ENCODE measurements around the gene WASHC3.
A peak's percentile ranks its signal among the peaks of the same experiment; 100 is the strongest.
"Not testable (repeated sequence)": the region's sequence is repeated elsewhere in the genome, so short reads cannot be mapped to it uniquely, and the experiment has no call there.

Gene WASHC3

DNA sequence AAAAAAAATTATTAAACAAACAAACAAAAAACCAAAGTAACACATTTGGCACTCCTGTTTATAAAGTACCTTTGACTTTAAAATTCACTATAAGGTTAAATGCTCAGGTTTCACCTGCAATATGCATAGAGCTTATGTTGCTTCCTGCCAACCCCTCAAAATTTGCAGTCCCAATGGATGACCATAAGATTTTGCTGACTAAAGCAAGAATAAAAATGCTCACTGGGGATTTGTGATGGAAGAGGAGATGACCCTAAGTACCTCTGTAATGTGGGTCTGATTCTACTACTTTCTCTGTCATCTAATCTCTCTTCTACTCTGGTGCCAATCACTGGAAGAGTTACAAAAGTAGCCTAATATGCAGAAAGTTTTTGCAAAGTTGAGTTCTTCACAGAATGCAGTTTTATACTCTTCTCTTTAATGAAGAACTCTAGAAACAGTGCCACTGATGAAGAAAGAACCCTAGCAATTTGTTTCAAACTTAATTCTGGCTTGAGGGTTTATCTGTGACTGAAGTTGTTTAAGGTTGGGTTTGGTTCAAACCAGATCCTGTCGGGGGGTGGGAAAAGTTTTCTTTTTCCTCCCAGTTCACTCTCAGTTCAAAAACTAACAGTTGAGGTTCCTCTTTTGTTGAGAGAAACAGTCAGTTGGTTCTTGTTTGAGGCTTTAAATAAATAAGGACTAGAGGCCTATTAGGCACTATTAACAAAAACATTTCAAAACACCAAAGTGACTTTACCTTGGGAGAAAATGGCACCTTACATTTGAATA lies 10.9 kb downstream of the WASHC3 start:
- no peak for DNase-seq

DNA sequence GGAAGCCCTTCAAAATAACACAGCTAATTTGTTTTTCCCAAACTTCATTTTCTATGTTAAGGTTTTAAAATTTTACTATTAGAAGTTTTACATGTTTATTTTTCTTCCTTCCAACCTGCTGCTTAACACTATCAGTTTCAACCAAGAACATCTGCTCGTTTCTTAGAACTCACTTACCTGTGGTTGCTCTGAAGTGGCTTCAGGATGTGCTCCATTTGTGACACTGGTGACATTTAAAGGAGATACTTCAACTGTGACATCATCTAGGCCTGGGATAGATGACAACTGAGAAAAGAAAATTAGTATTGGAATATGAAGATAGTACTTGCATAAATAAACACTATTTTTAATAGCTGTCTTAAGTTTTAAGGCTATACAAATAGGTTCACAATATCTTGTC lies 17.9 kb downstream of the WASHC3 start:
- peak in 3 of 6 experiments; percentile 35 to 44 (median 36) for DNase-seq

DNA sequence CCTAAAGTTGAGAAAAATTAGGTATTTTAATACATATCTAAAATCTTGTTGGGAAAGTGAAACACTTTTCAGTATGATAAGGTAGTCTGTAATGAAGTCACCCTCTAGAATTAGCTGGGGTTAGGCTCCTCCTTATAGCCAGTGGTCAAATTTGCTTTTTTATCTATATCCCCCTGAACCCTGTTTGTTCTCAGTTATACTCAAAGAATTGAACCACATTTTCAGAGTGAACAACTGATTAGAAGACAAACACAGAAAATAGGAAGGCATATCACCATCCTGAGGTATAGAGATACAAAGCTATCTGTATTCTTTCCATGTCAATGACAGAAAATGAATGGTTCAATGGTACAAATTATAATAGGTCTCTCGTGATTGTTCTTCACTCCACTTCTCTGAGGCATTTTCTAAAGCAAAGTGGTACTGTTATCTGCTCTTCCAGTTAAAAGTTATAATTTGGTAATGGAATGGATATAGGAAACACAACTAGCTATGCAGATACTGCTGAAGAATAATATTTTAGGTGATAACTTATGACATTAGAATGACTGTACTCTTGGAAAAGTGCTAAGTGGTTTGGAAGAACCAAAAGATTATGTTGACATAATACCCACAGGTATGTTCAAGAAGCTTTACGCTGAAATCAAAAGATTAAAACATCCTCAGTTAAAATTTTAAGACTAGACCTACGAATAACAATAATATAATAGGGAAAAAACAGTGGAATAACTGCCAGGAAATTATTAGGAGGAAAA lies 27.6 kb downstream of the WASHC3 start:
- no peak for DNase-seq

DNA sequence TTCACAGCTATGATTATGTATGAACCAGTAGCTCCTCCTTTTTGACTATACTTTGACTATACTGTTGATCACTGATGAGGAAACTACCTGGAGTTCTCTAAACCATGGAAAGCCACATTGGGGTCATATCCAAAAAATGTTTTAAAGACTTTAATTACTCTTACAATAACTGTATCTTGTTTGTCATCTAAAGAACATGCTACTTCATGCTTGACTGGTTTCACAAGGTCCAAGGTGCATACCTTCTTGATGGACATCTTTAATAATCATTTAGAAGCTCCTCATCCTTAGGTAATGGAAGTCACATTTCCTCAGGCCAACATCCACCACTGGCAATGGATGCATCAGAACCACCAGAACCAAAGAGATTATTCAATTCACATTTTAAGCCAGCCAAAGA lies 29.9 kb downstream of the WASHC3 start:
- DNase-seq: no peak

DNA sequence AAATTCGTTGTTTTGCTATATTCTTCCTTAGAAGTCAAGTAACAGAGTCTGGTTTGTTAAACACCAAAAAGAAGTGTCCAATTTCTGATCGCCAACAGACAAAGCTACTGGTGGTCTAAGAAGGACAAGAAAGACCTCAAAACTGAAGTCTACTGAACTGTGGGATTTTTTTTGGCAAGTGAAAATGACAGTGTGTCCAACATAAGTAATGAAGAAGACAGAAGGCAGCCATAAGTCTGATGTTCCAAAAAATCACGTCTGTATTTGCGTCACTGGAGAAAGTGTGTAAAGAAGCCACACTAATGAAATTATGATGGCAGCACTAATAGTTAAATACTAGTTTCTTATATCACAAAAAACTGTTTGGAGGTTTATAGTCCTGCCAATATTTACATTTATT lies 32.6 kb downstream of the WASHC3 start:
- DNase-seq: no peak

DNA sequence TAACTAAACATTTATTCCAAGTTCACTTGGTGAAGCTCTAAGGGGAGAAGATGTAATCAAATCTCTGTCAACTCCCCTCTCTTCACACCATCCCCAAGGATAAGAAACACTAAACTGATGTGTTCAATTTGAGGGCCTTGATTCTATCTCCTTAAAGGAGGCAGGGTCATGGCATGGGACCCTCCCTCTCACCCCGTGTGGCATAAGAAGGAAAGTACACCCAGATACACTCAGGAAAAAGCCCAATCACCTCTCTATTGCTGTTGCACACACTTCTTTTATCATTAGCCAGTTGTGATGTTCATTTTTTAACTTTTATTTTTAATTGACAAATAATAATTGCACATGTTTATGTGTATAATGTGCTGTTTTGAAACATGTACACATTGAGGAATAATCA lies 35.1 kb downstream of the WASHC3 start:
- no peak for DNase-seq

DNA sequence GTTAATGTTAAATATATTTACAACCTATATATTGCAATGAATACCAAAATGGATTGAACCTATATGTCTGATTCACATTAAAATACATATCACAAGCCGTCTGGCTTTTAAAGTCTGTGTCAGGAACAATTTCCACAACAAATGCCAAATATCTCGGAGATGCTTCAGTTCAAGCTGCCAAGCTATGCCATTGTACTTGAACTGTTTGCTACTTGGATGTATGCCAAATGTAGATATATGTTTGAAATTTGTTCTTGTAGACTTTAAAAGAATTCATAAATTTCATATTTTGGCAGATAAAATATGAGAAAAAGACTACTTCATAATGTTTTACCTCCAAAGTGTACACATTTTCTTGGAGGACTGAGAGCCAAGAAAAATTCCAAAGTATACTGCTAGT lies 37.0 kb downstream of the WASHC3 start:
- DNase-seq: no peak

DNA sequence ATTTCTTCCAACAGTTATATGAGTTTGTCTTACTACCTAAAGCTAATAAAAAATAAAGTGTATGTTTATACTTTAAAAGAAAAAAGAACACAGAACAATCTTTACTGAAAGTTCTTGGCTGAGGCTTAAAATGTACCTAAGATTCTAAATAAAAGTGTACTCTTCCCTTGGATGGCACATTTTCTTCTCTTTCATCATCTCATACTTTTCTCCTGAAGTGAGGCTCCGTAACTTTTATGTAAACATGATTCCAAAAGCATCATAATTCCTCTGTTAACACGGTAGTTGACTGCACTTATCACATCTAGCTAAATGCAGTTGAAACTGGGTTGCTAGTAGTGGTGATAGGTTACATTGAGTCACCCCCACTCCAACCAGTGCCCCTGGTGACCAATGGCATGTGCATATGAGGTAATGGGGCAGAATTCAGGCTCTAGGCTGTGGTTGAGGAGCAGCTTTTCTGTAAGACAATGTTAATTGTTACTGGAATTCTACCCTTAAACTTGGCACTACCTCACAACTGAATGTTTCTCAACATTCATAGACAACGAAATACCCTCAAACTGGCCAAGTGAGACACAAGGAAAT lies 38.4 kb downstream of the WASHC3 start:
- DNase-seq: no peak

DNA sequence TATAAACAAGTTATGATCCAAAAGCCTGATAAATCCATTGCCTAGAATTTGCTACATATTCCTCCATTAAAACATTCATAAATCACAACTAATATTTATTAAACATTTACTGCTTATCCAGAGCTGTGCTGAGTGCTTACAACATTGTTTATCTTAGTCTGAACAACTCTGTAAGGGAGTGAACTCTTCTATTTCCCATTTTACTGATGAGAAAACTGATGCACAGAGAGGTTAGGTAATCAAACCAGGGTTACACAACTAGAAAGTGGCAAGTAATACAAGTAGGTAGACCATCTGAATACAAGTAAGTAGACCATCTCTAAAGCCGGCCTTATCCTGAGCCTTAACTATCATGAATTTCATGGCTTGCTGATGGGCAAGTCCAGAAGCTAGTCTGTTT lies 39.5 kb downstream of the WASHC3 start:
- DNase-seq: no peak

DNA sequence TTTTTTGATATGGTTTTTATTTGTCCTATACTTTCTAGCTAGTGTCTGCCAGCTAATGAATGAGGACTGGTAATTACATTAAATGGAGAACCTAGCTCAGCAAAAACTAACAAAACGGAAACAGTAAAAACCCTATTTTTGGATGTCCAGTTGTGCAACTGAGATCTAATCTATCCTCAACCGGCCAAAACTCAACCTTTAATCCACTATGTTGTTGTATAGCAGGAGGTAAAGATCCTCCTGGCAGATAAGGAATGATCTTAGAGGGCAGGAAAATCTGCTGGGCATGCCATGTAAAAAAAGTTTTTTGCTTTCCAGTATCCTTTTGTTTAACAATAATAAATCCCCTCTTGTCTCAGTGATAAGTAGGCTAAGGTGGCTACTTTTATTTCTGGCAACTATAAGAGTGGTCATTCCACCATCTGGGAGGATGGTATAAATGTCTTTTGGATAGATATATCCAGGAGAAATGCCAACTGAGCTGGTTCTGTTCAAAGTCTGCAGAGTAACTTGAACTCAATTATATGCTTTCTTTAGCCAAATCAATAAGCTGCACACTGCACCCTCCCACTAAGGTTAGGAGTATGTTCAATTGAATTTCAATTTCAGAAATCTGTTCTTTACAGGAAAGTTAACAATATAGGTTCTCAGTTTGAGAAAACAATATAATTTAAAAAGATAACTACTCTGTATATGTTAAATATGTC lies 40.1 kb downstream of the WASHC3 start:
- no peak for DNase-seq

DNA sequence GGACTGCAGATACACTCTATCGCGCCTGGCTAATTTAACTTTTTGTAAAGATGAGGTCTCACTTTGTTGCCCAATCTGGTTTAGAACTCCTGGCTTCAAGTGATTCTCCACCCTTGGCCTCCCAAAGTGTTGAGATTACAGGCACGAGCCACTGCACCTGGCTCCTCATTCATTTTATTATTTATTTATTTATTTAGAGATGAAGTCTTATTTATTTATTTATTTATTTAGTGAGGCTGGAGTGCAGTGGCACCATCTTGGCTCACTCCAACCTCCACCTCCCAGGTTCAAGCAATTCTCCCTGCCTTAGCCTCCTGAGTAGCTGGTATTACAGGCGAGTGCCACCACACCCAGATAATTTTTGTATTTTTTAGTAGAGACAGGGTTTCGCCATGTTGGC lies 43.2 kb downstream of the WASHC3 start:
- not testable (repeated sequence) for DNase-seq

DNA sequence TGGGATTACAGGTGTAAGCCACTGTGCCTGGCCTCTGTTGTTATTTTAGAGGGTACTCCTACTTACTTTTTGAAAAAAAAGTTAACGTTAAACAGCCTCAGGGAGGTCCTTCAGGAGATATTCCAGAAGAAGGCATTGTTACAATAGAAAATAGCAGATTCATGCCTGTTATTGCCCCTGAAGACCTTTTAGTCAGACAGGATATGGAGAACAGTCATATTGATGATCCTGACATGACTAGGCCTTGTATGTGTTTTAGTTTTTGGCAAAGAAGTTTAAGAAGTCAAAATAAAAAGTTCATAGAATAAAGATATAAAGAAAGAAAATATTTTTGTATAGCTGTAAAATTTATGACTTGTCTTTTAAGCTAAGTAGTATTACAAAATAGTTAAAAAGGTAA lies 45.3 kb downstream of the WASHC3 start:
- DNase-seq: no peak

DNA sequence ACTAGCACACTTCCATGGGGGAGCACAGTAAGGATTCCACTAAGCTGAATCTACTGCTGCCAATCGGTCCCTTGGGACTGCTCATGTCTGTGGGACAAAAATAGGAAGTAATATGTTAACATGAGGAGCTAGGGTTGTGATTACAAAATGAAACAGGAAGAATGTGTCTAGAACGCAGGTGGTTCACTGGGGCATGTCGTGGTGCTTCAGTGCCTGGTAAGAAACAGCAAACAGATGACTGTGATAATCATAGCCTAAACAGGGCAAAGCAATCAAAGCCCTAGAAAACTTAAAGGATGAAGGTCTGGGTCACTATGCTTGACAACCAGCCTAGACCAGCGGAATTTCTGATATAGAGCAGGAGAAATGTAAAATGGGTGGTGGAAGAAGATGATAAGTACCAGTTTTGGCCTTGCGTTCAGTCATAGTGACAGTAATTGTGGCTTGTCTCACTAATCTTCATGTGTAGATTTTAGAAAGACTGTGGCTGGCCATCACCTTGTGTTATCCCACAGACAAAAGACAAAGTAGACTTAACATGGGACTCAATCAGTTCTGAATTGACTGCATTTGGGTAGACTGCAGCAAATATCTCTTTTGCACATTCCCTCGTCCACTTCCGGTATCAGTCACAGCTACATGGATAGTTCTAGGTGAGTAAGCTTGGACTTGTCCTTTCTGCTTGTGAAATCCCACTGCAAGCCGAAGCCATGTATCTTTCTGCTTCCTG lies 51.4 kb downstream of the WASHC3 start:
- DNase-seq: no peak

DNA sequence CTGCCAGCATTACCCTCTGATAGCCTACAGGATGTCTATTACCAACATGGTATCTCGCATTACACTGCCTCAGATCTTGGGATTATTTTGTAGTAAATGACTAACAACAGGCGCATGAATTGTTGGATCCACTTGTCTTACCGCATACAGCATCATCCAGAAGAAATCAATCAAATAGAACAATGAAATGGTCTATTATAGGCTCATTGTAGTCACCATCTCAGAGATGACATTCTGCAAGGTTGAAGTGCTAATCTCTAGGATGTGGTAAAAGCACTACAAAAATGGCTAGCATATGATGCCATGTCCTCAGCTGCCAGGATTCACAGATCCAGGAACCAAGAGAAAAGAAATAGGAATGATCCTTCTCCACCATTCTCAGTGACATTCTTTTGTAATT lies 52.0 kb downstream of the WASHC3 start:
- DNase-seq: no peak

DNA sequence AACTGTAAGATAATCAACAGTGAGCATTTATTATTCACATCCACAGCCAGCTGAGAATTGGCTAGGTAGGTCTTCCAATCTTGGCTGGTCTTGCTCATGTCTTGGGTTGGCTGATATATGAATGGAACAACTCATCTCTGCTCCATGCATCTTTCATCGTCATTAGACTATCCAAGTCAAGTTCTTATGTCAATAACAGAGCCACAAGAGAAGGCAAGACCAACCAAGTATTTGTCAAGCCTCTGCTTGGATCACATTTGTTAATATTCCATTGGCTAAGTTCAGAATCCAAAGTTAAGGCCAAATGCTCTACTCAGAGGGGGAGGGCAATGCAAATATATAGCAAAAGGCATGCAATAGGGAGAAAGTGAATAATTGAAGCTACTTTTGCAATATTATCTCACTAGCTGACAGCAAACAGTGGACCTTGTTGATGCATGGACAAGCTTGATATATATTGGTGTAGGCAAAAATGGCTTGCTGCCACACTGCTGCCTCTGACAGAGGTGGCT lies 53.1 kb downstream of the WASHC3 start:
- no peak for DNase-seq

DNA sequence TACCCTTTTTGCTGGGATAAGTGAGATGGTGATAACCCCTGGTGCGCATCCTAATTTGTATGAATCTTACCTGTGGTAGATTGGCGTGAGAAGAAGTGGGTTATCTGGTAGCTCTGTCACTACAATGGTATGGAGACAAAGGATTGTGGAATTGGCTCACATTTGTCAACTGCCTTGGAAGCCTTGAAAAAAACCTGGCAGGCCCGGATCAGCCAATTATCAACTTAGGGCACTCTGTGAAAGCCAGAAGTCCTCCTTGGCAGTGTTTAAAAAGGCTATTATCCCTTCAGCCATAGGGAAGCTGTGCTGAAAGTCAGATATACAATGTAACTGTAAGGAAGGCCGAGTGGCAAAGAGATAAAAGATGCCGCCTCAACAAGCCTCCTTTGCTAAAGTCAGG lies 56.5 kb downstream of the WASHC3 start:
- no peak for DNase-seq

DNA sequence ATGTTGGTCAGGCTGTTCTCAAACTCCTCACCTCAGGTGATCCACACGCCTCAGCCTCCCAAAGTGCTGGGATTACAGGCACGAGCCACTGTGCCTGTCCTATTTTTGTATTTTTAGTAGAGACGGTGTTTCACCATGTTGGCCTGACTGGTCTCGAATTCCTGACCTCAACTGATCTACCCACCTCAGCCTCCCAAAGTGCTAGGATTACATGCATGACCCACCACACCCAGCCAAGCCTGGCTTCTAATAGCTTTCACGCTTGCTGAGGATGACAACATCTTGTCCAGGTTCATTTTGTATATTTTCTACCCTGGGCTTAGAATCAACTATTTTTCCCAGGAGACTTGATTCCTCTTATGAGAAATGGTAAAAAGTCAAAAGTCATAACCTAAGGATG lies 64.7 kb downstream of the WASHC3 start:
- DNase-seq: no peak

DNA sequence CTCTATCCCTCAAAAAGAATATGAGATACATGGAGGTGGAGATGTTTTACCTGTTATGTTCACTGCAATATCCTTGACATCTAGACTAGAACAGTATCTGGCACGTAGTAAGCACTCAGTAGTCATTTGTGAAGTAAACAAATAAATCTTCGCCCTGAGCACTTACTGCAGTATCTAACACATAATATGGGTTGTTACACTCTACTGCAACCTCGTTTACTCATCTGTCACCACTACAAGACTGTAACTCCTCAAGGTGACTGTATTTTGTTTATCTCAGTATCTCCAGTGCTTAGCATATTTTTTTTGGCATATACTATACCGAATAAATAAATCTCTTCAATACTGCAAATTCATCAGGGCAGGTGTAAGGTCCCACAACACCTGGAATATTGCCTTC lies 66.1 kb downstream of the WASHC3 start:
- DNase-seq: no peak

DNA sequence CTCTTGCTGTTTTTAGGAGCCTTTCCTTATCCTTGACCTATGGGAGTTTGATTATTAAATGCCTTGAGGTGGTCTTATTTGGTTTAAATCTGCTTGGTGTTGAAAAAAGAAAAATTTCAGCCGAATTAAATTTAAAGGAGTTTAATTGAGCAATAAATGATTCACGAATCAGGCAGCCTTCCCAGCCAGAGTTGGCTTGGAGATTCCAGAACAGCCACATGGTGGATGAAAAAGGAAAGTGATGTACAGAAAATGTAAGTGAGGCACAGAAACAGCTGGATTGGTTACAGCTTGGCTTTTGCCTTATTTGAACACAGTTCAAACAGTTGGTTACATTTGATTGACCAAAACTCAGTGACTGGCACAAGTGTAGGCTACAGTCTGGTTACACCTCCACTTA lies 69.7 kb downstream of the WASHC3 start:
- no peak for DNase-seq

DNA sequence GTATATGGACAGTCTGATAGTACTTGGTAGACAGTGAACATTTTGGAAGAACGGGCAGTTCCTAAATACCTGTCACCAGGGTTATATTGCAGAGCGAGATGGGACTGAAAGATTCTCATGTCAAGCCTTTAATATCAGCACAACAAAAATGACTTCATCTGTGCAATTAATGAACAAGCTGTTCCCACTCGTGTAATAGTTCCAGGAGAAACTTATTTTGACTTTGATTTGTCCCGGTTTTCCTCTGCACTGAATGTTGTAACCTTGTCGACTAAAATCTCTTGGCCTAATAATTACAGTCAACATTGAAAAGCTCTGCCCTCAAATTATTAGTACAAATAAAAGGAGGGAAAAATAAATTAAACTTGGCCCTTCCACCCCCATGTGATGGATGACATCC lies 79.5 kb downstream of the WASHC3 start:
- DNase-seq: no peak

DNA sequence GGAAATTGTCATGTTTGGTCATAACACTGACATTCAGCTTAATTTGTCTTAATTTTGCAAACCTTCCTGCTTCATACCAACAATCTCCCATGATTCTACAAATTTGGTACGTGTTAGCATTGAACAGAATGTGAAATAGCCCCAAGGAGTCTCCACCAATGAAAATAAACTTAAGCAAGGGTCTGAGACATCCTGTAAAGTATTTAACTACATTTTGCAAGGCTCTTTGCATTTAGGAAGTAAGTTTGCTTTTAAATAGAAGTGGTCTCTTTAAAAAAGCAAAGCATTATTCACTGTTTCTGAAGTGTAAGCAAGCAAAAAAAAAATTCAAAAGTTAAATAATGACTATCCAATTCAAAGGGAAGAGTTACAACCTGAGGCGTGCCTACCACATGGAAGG lies 79.9 kb downstream of the WASHC3 start:
- no peak for DNase-seq

DNA sequence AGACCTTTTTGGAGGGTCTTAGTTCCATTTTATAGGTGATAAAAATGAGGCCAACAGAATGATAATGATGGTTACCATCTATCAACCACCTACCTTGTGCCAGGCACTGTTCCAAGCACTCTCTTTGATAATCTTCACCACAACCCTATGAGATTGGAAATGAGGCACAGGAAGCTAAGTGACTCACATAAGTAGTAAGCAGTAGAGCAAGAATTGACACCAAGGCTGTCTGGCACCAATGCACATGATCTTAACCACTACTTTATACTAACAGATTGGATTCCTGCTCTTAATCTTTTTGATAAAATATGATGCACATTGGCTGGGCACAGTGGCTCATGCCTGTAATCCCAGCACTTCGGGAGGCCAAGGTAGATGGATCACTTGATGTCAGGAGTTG lies 93.0 kb downstream of the WASHC3 start:
- no peak for DNase-seq

DNA sequence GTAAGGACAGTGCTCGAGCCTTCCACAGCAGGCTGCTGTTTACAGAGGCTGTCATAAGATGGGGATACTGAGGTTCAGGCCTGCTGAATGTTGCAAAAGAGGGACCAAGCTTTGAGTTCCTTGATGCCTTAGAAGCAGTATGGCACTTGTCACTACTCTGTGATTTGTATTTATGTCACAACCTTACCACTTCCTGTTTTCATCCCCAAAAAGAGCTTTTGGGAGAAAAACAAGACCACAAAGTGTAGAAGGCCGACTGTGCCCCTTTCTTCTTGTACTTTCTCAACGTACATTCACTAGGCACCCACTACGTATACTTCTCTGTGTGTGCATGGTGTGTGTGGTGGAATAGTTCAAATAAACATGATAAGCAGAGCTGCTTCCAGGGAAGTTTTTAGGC lies 94.3 kb downstream of the WASHC3 start:
- peak in 3 of 6 experiments; percentile 12 to 29 (median 23) for DNase-seq

Data from stimulated activated naive CD4-positive, alpha-beta T cell (primary cell).